ENCODE measurements around the gene DMD. TPM values are rescaled to one million over a fixed set of nuclear protein-coding genes. Genes with fewer than 3 reads are reported as not detected.

The DMD gene
- total RNA-seq, 6 experiments from 2014 or later: 4.9 to 6.0 (median 5.5) TPM

DNA sequence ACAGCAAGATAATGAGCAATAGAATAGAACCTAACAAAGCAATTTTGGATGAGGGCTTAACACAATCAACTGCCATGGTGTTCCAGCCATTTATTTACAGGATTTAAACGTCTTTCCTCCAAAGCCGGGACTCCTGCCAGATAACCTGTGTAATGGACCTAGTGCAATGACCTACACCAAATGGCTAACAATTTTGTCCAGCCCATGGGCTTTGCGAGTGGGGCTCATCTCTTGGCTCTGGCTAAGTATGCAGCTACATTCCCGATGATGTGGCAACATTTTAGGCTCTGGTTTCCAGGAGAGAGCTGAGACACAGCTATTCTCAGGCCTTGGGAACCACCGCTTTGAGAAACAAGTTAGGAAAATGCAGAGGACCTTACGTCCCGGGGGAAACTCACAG lies 1317.2 kb downstream of the DMD start:
- no peak for DNase-seq
- Mint-ChIP-seq H3K27ac (no peak overlapping the region), H3K27me3 (ENCODE audit: insufficient read depth) (peaks cover 2% of the 10 kb centered on the region), H3K4me1 (ENCODE audit: low read depth) (no peaks in the 10 kb centered on the region), H3K9me3 (no peaks in the 10 kb centered on the region; the same call in 1 of the 2 replicates), H3K36me3 (ENCODE audit: low read depth) (no peaks in the 10 kb centered on the region), H3K4me3 (no peak overlapping the region)
- TF ChIP-seq, protein P1, sequence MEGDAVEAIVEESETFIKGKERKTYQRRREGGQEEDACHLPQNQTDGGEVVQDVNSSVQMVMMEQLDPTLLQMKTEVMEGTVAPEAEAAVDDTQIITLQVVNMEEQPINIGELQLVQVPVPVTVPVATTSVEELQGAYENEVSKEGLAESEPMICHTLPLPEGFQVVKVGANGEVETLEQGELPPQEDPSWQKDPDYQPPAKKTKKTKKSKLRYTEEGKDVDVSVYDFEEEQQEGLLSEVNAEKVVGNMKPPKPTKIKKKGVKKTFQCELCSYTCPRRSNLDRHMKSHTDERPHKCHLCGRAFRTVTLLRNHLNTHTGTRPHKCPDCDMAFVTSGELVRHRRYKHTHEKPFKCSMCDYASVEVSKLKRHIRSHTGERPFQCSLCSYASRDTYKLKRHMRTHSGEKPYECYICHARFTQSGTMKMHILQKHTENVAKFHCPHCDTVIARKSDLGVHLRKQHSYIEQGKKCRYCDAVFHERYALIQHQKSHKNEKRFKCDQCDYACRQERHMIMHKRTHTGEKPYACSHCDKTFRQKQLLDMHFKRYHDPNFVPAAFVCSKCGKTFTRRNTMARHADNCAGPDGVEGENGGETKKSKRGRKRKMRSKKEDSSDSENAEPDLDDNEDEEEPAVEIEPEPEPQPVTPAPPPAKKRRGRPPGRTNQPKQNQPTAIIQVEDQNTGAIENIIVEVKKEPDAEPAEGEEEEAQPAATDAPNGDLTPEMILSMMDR (IDR thresholded peaks at IDR 0.05): no peak

DNA sequence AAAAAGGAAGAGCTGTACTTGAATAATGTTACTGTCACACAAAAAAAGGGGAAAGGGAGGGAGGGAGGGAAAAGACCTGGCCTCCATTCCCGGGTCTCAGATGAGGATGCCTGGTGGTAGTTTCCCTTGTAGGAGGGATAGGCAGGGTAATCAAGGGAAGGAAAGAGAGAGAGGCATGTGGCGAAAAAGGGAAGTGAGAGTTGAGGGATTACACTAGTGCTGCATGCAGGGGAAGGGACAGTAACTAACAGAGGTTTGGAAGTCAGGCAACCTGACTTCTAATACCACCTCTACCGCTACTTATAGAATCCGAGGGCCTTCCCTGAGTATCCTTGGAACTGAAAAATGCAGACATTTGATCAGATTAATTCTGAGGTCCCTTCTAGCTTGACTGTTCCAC lies 1317.8 kb downstream of the DMD start:
- no peaks in the 10 kb centered on the region; the same call in 1 of the 2 replicates for H3K9me3 Mint-ChIP-seq
- H3K4me3 Mint-ChIP-seq: no peak overlapping the region
- no peak for DNase-seq
- H3K4me1 Mint-ChIP-seq (ENCODE audit: low read depth): no peaks in the 10 kb centered on the region
- no peaks in the 10 kb centered on the region for H3K36me3 Mint-ChIP-seq (ENCODE audit: low read depth)
- H3K27me3 Mint-ChIP-seq (ENCODE audit: insufficient read depth): peaks cover 2% of the 10 kb centered on the region
- TF ChIP-seq, protein P1 (IDR thresholded peaks at IDR 0.05): no peak
- no peak overlapping the region for H3K27ac Mint-ChIP-seq

DNA sequence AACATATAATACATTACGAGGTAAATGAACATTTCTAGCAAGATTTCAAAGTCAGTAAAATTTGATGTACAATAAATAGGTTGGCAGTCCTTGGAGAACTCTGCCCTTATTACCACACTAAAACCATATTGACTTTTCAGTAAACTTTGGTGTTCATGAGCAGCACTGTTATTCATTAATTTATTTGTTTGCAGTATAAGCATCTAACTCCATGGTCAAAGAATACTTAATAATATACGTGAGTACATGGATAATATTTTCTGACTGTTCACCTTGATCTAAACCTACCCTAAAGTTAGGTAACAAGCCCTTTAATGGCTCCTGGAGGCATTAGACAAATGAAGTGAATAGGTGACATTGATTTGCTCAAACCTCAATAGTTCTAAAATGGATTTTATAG lies 1322.3 kb downstream of the DMD start:
- peaks cover 3% of the 10 kb centered on the region for H3K9me3 Mint-ChIP-seq
- H3K4me3 Mint-ChIP-seq: no peak overlapping the region
- peaks cover 2% of the 10 kb centered on the region for H3K27me3 Mint-ChIP-seq (ENCODE audit: insufficient read depth)
- no peak for DNase-seq
- no peaks in the 10 kb centered on the region for H3K36me3 Mint-ChIP-seq (ENCODE audit: low read depth)
- H3K27ac Mint-ChIP-seq: no peak overlapping the region
- H3K4me1 Mint-ChIP-seq (ENCODE audit: low read depth): no peaks in the 10 kb centered on the region
- TF ChIP-seq, protein P1 (IDR thresholded peaks at IDR 0.05): no peak

DNA sequence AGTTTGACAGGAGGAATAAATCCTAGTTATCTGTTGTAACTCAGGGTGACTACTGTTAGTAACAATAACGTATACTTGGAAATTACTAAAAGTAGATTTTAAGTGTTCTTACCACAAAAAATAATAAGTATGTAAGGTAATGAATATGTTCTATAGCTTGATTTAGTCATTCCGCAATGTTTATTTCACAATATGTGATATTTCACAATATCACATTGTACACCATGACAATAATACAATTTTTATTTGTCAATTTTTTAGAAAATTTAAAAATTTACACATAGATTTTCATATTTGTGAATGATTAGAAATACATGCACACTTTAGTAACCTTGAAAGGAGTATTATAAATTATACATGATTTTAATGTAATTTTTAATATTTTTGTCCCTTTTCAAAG lies 1326.8 kb downstream of the DMD start:
- Mint-ChIP-seq H3K27me3 (ENCODE audit: insufficient read depth) (no peaks in the 10 kb centered on the region), H3K36me3 (ENCODE audit: low read depth) (no peaks in the 10 kb centered on the region), H3K4me3 (no peak overlapping the region), H3K27ac (no peak overlapping the region), H3K4me1 (ENCODE audit: low read depth) (no peaks in the 10 kb centered on the region), H3K9me3 (peaks cover 5% of the 10 kb centered on the region; the same call in 1 of the 2 replicates)
- no peak for DNase-seq
- TF ChIP-seq, protein P1 (IDR thresholded peaks at IDR 0.05): no peak

DNA sequence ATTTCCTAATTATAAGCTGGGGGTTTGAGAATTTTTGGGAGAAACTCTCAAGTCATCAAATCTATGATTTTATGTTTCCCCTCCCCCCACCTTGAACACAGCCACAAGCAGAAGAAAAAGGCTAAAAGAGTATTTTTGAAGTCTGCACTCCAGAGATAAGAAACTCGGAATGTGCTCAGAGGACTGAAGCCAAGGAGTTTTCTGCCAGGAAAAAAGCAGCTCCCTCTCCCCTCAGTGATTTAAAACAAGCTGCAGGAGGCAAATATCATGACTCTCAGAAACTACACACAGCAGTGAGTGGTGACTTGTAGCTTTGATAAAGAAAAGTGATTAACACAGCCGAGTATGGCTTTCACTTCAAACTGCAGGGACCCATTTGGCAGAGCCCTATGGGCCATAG lies 1339.3 kb downstream of the DMD start:
- Mint-ChIP-seq H3K4me1 (ENCODE audit: low read depth) (no peaks in the 10 kb centered on the region), H3K4me3 (no peak overlapping the region), H3K27me3 (ENCODE audit: insufficient read depth) (no peaks in the 10 kb centered on the region), H3K27ac (no peak overlapping the region), H3K36me3 (ENCODE audit: low read depth) (no peaks in the 10 kb centered on the region), H3K9me3 (peaks cover 9% of the 10 kb centered on the region; the same call in 1 of the 2 replicates)
- TF ChIP-seq, protein P1 (IDR thresholded peaks at IDR 0.05): no peak
- no peak for DNase-seq

DNA sequence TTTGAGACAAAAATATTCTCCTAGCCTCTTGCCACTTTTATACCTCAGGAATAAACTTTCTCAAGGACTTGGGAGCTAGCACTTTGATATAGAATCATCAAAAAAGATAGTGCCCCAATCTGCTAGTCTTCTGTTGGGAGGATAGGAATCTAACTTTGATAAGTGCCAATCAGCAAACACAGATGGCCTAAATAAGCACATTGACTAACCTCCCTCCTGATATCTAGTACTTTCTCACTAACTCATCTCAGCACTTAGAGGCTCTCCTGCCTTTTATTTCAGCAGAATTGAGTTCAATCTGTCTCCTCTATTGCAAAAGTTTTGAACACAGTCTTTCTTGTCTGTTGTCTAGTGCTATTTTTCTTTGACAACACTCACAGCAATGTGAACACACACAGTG lies 1341.1 kb downstream of the DMD start:
- TF ChIP-seq, protein P1 (IDR thresholded peaks at IDR 0.05): no peak
- peaks cover 14% of the 10 kb centered on the region for H3K9me3 Mint-ChIP-seq
- no peaks in the 10 kb centered on the region for H3K4me1 Mint-ChIP-seq (ENCODE audit: low read depth)
- H3K36me3 Mint-ChIP-seq (ENCODE audit: low read depth): no peaks in the 10 kb centered on the region
- H3K27ac Mint-ChIP-seq: no peak overlapping the region
- no peak overlapping the region for H3K4me3 Mint-ChIP-seq
- no peak for DNase-seq
- no peaks in the 10 kb centered on the region for H3K27me3 Mint-ChIP-seq (ENCODE audit: insufficient read depth)

Data from HFFc6 (cell line).